IPS DF 4.7 (cell line): ENCODE data around the gene PGAP6.

Experiments
- DNase-seq: peaks from one replicate; pipeline ENCODE4 v3.0.0-alpha.2; 2013; ENCODE audit warnings: low spot score; ENCODE audit errors: extremely low read depth

PGAP6 gene

DNA sequence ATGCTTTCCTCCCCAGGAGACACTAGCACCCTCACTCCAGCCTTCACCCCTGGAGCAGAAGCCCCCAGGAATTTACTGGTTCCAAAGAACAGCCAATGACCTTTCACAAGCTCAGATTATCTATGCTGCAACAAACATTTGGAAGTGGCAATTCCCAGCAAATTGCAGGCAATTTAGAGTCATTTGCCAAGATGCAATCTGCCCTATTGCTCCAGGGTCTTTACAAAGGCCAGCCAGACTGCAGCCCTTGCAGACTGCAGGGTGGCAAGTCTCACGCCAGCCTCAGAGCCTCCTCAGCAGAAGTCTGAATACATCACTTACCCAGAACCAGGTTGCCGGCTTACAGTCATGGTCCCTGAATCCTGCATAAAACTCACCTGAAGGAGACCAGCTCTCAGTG lies 51.0 kb downstream of the PGAP6 start:
- no peak for DNase-seq

DNA sequence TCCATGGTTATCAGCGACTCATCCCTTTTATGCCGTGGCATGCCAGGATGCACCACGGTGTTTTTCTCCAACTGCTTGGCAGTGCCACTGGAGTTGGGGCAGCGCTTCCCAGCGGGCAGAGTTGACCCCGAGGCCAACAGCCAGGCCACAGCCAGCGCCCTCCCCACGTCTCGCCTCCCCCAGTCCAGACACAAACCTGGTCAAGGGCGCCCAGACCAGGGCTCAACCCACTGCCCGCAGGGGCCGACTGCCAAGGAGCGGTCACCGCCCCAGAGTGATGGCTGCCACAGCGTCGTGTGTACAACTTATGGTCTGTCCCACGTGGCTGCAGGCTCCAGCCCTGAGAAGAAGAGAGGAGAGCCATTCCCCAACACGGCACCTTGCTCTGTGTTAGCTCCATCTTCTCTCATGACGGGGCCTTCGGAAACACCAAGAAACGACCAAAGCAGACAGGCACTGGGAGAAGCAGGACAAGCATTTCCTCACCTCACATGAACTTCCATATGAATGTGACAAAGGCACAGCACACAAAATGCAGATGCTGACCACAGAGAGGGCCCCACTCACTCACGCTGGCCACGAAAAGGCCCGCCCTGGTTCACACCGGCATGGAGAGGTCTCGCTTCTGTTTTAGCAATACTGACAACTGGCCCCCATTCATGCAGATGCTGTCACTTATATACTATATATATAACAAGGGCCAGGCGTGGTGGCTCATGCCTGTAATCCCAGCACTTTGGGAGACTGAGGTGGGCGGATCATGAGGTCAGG lies 56.2 kb downstream of the PGAP6 start:
- DNase-seq = no peak

DNA sequence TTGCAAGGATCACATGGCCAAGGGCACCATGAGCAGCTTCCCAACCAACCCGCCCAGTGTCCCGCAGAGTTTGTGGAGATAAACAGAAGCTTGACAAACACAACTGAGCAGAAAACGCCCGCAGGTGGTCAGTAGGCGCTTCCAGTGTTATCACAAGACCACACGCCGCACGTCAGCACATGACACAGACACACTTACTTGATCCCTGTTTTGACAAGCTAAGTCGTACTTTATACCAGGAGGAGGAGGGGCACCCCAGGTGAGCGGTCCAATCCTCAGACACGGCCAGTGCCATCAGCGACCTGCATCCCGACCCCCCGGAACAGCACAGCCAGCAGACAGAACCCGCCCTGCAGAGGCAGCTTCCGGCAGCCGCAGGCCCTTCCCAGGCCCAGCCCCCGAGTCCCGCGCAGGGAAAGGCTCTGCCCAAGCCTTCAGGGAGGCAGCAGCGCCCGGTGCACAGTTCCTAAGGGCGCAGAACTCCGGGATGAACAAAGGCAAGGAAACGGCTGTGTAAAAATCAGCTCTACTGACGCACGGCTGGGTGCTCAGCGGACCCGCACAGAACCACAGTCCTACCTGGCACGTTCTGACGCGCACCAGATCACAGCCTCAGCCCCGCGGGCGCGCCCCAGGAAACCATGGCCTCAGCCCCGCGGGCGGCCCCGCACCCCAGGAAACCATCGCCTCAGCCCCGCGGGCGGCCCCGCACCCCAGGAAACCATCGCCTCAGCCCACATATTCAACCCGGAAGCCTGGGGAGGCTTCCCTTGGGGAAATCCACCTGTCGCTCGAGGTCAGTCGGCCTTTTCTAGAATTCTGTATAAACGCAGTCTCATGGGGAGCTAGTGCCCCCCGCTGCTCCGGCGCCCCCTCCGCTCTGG lies 57.1 kb downstream of the PGAP6 start:
- DNase-seq = no peak

DNA sequence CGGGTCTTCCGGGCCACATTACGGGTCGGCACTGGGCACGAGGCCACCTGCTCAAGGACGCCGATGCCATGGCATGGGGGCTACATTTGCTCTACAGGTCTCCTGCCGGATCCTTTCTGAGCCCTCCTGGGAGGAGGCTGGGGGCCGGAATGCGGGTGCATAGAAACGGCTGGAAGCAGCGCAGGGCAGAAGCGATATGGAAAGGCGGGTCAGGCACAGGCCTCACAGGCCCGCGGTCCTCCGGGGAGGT lies 57.7 kb downstream of the PGAP6 start:
- DNase-seq = no peak

DNA sequence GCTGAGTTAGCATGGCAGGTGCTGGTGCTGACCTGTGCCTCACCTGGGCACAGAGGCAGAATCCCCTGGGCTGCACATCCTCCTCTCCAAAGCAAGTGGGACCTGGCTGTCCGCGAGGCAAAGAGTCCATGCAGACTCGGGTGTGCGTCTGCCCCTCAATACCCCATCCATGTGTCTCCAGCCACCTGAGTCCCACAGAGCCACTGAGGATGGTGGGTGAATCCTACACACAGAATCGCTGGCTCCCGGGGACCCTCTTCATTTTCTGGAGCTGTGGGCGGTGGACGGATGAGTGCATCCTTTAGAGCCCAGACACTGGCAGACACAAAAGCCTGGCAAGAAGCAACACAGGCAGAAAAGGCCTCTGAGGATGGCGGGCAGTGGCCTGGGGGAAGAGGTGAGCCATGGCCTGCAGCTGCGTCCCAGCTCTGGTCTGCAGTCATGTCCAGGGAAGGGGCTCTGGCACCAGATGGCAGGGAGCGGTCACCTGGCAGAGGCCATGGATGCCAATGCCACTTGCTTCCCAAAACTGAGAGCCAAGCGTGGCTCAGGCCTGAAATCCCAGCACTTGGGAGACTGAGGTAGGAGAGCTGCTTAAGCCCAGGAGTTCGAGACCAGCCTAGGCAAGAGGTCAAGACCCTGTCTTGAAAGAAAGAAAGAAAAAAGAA lies 59.2 kb downstream of the PGAP6 start:
- DNase-seq = no peak

DNA sequence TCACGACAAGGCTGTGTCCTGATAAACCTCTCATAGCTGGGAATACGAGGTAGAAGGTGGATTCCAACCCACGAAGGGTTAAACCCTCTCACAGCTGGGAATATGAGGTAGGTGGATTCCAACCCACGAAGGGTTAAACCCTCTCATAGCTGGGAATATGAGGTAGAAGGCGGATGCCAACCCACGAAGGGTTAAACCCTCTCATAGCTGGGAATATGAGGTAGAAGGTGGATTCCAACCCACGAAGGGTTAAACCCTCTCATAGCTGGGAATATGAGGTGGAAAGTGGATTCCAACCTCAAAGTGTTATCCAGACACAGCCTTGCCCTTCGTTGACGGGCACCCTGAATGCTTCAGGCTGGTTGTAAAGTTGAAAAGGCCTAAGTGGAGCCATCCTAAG lies 60.2 kb downstream of the PGAP6 start:
- DNase-seq = no peak
